Measurements from ENCODE around the gene SDF4.

DNA sequence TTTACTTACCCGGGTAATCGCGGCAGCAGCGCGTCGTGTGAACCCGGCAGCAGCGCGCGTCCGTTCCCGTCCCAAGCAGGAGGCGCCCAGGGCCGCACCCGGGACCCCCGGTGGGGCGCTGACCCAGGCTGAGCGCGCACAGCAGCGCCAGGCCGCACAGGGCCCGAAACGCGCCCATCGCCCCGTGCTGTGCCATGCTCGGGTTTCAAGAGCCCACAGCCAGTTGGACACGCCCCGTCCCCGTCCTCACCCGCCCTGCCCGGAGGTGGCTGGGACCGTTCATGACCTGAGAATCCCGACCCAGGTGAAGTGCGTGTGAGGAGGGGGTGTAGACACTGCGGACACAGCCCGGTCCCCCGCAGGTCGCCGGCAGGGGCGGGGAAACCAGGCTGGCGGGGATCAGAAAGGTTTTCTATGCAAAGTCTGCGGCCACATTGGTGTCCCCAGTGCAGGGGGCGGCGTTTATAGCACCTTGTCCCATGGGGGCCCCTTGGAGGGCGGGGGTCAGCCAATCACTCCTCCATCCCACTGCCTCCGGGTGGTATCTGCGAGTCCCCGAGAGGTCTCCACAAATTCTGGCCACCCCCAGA is 25.3 kb downstream of the SDF4 start, which contains the start of gene TNFRSF18:
- no peak for TF ChIP-seq ADNP (CRISPR knock-in tag; IDR thresholded peaks at IDR 0.05)
- TF ChIP-seq, protein P1, sequence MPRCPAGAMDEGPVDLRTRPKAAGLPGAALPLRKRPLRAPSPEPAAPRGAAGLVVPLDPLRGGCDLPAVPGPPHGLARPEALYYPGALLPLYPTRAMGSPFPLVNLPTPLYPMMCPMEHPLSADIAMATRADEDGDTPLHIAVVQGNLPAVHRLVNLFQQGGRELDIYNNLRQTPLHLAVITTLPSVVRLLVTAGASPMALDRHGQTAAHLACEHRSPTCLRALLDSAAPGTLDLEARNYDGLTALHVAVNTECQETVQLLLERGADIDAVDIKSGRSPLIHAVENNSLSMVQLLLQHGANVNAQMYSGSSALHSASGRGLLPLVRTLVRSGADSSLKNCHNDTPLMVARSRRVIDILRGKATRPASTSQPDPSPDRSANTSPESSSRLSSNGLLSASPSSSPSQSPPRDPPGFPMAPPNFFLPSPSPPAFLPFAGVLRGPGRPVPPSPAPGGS (CRISPR knock-in tag; IDR thresholded peaks at IDR 0.05) = no peak
- no peak for TF ChIP-seq YY1 (IDR thresholded peaks at IDR 0.05; ENCODE audit: insufficient read depth, insufficient replicate concordance, low read depth, low read length)
- TF ChIP-seq HDAC1 (CRISPR knock-in tag; IDR thresholded peaks at IDR 0.05) = no peak
- TF ChIP-seq CBX5 (CRISPR knock-in tag; IDR thresholded peaks at IDR 0.05; ENCODE audit: borderline replicate concordance) = no peak
- TF ChIP-seq, protein P2, sequence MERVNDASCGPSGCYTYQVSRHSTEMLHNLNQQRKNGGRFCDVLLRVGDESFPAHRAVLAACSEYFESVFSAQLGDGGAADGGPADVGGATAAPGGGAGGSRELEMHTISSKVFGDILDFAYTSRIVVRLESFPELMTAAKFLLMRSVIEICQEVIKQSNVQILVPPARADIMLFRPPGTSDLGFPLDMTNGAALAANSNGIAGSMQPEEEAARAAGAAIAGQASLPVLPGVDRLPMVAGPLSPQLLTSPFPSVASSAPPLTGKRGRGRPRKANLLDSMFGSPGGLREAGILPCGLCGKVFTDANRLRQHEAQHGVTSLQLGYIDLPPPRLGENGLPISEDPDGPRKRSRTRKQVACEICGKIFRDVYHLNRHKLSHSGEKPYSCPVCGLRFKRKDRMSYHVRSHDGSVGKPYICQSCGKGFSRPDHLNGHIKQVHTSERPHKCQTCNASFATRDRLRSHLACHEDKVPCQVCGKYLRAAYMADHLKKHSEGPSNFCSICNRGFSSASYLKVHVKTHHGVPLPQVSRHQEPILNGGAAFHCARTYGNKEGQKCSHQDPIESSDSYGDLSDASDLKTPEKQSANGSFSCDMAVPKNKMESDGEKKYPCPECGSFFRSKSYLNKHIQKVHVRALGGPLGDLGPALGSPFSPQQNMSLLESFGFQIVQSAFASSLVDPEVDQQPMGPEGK (CRISPR knock-in tag; IDR thresholded peaks at IDR 0.05) = no peak; the same call in 1 of the 2 replicates
- TF ChIP-seq FOSL1 (CRISPR knock-in tag; IDR thresholded peaks at IDR 0.05; ENCODE audit: borderline replicate concordance) = no peak
- TF ChIP-seq, protein P3, sequence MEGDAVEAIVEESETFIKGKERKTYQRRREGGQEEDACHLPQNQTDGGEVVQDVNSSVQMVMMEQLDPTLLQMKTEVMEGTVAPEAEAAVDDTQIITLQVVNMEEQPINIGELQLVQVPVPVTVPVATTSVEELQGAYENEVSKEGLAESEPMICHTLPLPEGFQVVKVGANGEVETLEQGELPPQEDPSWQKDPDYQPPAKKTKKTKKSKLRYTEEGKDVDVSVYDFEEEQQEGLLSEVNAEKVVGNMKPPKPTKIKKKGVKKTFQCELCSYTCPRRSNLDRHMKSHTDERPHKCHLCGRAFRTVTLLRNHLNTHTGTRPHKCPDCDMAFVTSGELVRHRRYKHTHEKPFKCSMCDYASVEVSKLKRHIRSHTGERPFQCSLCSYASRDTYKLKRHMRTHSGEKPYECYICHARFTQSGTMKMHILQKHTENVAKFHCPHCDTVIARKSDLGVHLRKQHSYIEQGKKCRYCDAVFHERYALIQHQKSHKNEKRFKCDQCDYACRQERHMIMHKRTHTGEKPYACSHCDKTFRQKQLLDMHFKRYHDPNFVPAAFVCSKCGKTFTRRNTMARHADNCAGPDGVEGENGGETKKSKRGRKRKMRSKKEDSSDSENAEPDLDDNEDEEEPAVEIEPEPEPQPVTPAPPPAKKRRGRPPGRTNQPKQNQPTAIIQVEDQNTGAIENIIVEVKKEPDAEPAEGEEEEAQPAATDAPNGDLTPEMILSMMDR (CRISPR knock-in tag; IDR thresholded peaks at IDR 0.05) = no peak
- TF ChIP-seq, protein P4, sequence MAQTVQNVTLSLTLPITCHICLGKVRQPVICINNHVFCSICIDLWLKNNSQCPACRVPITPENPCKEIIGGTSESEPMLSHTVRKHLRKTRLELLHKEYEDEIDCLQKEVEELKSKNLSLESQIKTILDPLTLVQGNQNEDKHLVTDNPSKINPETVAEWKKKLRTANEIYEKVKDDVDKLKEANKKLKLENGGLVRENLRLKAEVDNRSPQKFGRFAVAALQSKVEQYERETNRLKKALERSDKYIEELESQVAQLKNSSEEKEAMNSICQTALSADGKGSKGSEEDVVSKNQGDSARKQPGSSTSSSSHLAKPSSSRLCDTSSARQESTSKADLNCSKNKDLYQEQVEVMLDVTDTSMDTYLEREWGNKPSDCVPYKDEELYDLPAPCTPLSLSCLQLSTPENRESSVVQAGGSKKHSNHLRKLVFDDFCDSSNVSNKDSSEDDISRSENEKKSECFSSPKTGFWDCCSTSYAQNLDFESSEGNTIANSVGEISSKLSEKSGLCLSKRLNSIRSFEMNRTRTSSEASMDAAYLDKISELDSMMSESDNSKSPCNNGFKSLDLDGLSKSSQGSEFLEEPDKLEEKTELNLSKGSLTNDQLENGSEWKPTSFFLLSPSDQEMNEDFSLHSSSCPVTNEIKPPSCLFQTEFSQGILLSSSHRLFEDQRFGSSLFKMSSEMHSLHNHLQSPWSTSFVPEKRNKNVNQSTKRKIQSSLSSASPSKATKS (CRISPR knock-in tag; IDR thresholded peaks at IDR 0.05) = no peak
- TF ChIP-seq BRCA1 (CRISPR knock-in tag; IDR thresholded peaks at IDR 0.05) = no peak
